ENCODE measurements around the gene PAGR1. TPM values are rescaled to one million over a fixed set of nuclear protein-coding genes. Genes with fewer than 3 reads are reported as not detected.
"Not testable (repeated sequence)": the region's sequence is repeated elsewhere in the genome, so short reads cannot be mapped to it uniquely, and the experiment has no call there.

The PAGR1 gene
- total RNA-seq, 3 donors from 2014 or later = 26.6 to 40.5 (median 29.8) TPM

GRCh38 chr16:29826342-29826695 is 10.4 kb downstream of the PAGR1 start:
- no peaks in the 10 kb centered on the region for H3K9me3 ChIP-seq
- DNase-seq (ENCODE audit: low spot score in 2 of 2) = no peak
- TF ChIP-seq POLR2AphosphoS5 (IDR thresholded peaks at IDR 0.05) = no peak
- H3K27ac ChIP-seq = peak overlapping the region; percentile 86 to 93
- H3K27me3 ChIP-seq = no peaks in the 10 kb centered on the region
- intact Hi-C loops (cut with DNase I; ENCODE audit: low total_unique reads) = no loop called here
- H3K4me3 ChIP-seq = no peak overlapping the region
- H3K4me1 ChIP-seq = peaks cover 12 to 30% of the 10 kb centered on the region in 2 donors
- no peaks in the 10 kb centered on the region for H3K36me3 ChIP-seq

DNA sequence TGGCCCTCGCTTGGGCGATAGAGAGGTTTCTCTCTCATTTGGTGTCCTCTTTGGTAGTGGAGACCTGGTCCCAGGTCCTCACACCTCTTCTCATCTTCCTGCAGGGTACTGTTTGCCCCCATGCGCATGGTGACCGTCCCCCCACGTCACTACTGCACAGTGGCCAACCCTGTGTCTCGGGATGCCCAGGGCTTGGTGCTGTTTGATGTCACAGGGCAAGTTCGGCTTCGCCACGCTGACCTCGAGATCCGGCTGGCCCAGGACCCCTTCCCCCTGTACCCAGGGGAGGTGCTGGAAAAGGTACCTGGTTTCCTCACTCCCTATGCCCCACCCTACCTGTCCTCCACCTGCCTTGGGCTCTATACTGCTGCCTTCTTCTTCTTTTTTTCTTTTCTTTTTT is 14.8 kb downstream of the PAGR1 start:
- Histone ChIP-seq H3K27me3 (no peaks in the 10 kb centered on the region), H3K27ac (peak overlapping the region; percentile 22 to 45), H3K9me3 (no peaks in the 10 kb centered on the region), H3K4me1 (peaks cover 0 to 5% of the 10 kb centered on the region in 2 donors), H3K4me3 (no peak overlapping the region), H3K36me3 (no peaks in the 10 kb centered on the region)
- intact Hi-C loops (cut with DNase I; ENCODE audit: low total_unique reads) = no loop called here
- no peak for TF ChIP-seq POLR2A (IDR thresholded peaks at IDR 0.05)
- DNase-seq (ENCODE audit: low spot score in 2 of 2) = no peak

DNA sequence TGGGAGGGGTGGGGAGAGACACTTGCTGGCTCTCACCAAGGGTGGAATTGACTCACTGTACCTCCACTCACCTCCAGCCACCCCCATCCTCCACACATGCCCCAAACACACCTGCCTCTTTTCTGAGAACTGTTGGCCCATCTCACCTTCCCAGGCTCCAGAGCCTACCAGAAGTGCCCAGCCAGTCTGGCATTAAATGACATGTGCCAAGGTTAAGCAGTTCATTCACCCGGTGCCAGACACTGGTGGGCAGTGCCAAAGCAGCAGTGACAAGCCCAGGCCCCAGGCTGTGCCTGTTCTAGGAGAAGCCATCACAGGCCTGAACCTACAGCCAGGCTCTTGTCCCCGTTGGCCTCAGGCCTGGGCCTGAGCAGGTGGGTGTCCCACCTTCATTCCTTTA is 15.5 kb downstream of the PAGR1 start:
- no peaks in the 10 kb centered on the region for H3K9me3 ChIP-seq
- H3K4me1 ChIP-seq = no peaks in the 10 kb centered on the region
- intact Hi-C loops (cut with DNase I; ENCODE audit: low total_unique reads) = no loop called here
- TF ChIP-seq POLR2A (IDR thresholded peaks at IDR 0.05) (no peak), POLR2AphosphoS5 (IDR thresholded peaks at IDR 0.05) (no peak)
- TF ChIP-seq, protein P1, sequence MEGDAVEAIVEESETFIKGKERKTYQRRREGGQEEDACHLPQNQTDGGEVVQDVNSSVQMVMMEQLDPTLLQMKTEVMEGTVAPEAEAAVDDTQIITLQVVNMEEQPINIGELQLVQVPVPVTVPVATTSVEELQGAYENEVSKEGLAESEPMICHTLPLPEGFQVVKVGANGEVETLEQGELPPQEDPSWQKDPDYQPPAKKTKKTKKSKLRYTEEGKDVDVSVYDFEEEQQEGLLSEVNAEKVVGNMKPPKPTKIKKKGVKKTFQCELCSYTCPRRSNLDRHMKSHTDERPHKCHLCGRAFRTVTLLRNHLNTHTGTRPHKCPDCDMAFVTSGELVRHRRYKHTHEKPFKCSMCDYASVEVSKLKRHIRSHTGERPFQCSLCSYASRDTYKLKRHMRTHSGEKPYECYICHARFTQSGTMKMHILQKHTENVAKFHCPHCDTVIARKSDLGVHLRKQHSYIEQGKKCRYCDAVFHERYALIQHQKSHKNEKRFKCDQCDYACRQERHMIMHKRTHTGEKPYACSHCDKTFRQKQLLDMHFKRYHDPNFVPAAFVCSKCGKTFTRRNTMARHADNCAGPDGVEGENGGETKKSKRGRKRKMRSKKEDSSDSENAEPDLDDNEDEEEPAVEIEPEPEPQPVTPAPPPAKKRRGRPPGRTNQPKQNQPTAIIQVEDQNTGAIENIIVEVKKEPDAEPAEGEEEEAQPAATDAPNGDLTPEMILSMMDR (IDR thresholded peaks at IDR 0.05) = no peak
- no peak for DNase-seq (ENCODE audit: low spot score in 2 of 2)
- peak overlapping the region; percentile 19 to 45 for H3K27ac ChIP-seq
- H3K27me3 ChIP-seq = no peaks in the 10 kb centered on the region
- no peaks in the 10 kb centered on the region for H3K36me3 ChIP-seq
- H3K4me3 ChIP-seq = no peak overlapping the region

- H3K36me3 ChIP-seq; H3K27me3 ChIP-seq; H3K27ac ChIP-seq; H3K4me1 ChIP-seq; H3K9me3 ChIP-seq; H3K4me3 ChIP-seq; DNase-seq (ENCODE audit: low spot score in 2 of 2); intact Hi-C loops (cut with DNase I; ENCODE audit: low total_unique reads): not testable (repeated sequence)
Measured at GRCh38 chr16:29833219-29833618, 17.3 kb downstream of the PAGR1 start.

- no peaks in the 10 kb centered on the region for H3K9me3 ChIP-seq
- H3K4me3 ChIP-seq = no peak overlapping the region
- H3K27me3 ChIP-seq = no peaks in the 10 kb centered on the region
- intact Hi-C loops (cut with DNase I; ENCODE audit: low total_unique reads) = no loop called here
- TF ChIP-seq, protein P1 (IDR thresholded peaks at IDR 0.05) = no peak
- no peak for TF ChIP-seq POLR2A (IDR thresholded peaks at IDR 0.05)
- no peak for DNase-seq (ENCODE audit: low spot score in 2 of 2)
- H3K4me1 ChIP-seq = no peaks in the 10 kb centered on the region
- H3K27ac ChIP-seq = no peak overlapping the region
- no peaks in the 10 kb centered on the region for H3K36me3 ChIP-seq
Measured at GRCh38 chr16:29834079-29834478, 18.1 kb downstream of the PAGR1 start.

DNA sequence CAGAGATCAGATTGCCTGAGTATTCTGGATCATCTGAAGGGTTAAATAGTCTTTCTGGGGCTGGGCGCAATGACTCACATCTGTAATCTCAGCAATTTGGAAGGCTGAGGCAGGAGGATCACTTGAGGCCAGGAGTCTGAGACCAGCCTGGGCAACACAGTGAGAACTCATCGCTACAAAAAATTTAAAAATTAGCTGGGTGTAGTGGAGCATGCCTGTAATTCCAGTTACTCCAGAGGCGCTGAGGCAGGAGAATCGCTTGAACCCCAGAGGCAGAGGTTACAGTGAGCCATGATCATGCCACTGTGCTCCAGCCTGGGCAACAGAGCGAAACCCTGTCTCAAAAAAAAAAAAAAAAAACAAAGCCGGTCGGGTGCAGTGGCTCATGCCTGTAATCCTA is 20.0 kb downstream of the PAGR1 start:
- peaks cover 5% of the 10 kb centered on the region for H3K36me3 ChIP-seq
- H3K27me3 ChIP-seq = no peaks in the 10 kb centered on the region
- no peak for TF ChIP-seq POLR2A (IDR thresholded peaks at IDR 0.05)
- TF ChIP-seq POLR2AphosphoS5 (IDR thresholded peaks at IDR 0.05) = no peak
- TF ChIP-seq, protein P1 (IDR thresholded peaks at IDR 0.05) = no peak
- intact Hi-C loops (cut with DNase I; ENCODE audit: low total_unique reads) = no loop called here
- H3K9me3 ChIP-seq = no peaks in the 10 kb centered on the region
- H3K27ac ChIP-seq = no peak overlapping the region
- no peak overlapping the region for H3K4me3 ChIP-seq
- H3K4me1 ChIP-seq = no peaks in the 10 kb centered on the region
- no peak for DNase-seq (ENCODE audit: low spot score in 2 of 2)

DNA sequence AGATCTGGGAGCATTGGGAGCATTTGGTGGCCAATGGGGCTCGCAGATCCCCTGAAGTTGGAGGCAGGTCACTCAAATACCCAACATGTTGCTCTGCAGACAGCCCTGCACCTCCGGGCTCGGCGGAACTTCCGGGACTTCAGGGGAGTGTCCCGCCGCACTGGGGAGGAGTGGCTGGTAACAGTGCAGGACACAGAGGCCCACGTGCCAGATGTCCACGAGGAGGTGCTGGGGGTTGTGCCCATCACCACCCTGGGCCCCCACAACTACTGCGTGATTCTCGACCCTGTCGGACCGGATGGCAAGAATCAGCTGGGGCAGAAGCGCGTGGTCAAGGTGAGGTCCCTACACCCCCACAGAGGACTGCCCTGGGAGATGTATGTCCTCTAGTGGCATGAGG is 20.7 kb downstream of the PAGR1 start:
- Histone ChIP-seq H3K27me3 (no peaks in the 10 kb centered on the region), H3K4me1 (no peaks in the 10 kb centered on the region), H3K9me3 (no peaks in the 10 kb centered on the region), H3K4me3 (no peak overlapping the region), H3K36me3 (peaks cover 5% of the 10 kb centered on the region), H3K27ac (no peak overlapping the region)
- no peak for DNase-seq (ENCODE audit: low spot score in 2 of 2)
- intact Hi-C loops (cut with DNase I; ENCODE audit: low total_unique reads) = no loop called here
- TF ChIP-seq POLR2A (IDR thresholded peaks at IDR 0.05) = no peak
- TF ChIP-seq, protein P1 (IDR thresholded peaks at IDR 0.05) = no peak
- no peak for TF ChIP-seq POLR2AphosphoS5 (IDR thresholded peaks at IDR 0.05)

All from breast epithelium (tissue), 4 donors.